ENCODE measurements around the gene CD46. TPM values are rescaled to one million over a fixed set of nuclear protein-coding genes. Genes with fewer than 3 reads are reported as not detected.
A peak's percentile ranks its signal among the peaks of the same experiment; 100 is the strongest.

Gene CD46
- total and polyA plus RNA-seq, 10 of the 15 experiments (the other 5 are each of a cell fraction or from before 2014, with no cell fraction given): 61.1 to 198 (median 81.4) TPM

- TF ChIP-seq NFYB (IDR thresholded peaks at IDR 0.05; ENCODE audit: insufficient read depth, low read depth, low read length) (peak; percentile 97), SMARCA5 (IDR thresholded peaks at IDR 0.05) (0 out of 2 replicates have a peak, but pooled peaks have one; percentile 51), EP300 (IDR thresholded peaks at IDR 0.05; ENCODE audit: borderline replicate concordance in 1 of 2, control insufficient read depth in 1 of 2, low read depth in 2 of 2, low read length in 2 of 2) (no peak), DPF2 (IDR thresholded peaks at IDR 0.05) (0 out of 2 replicates have a peak, but pooled peaks have one; percentile 17), IKZF1 (conservative IDR thresholded peaks at IDR 0.05) (peak; percentile 65; the same call in 1 of the 2 replicates), BCL3 (IDR thresholded peaks at IDR 0.05; ENCODE audit: borderline replicate concordance, insufficient read depth, low read depth, low read length, poor library complexity, severe bottlenecking) (no peak), ZNF274 (IDR thresholded peaks at IDR 0.05; ENCODE audit: insufficient read depth, insufficient read length) (no peak), FOXM1 (IDR thresholded peaks at IDR 0.05; ENCODE audit: low read depth, low read length) (no peak), PML (IDR thresholded peaks at IDR 0.05; ENCODE audit: low read length) (peak; percentile 69; the same call in 1 of the 2 replicates), SIN3A (IDR thresholded peaks at IDR 0.05; ENCODE audit: low read depth, low read length) (peak; percentile 72; the same call in 1 of the 2 replicates), TCF3 (IDR thresholded peaks at IDR 0.05; ENCODE audit: borderline replicate concordance, insufficient read depth, low read depth, low read length) (peak; percentile 66; the same call in 1 of the 2 replicates), ZZZ3 (IDR thresholded peaks at IDR 0.05; ENCODE audit: control insufficient read depth, insufficient read length, low read depth) (no peak), RAD51 (IDR thresholded peaks at IDR 0.05) (peak; percentile 55), ATF7 (IDR thresholded peaks at IDR 0.05; ENCODE audit: low read depth) (no peak), GATAD2B (conservative IDR thresholded peaks at IDR 0.05; ENCODE audit: low read depth) (peak; percentile 31; the same call in 1 of the 2 replicates), NKRF (conservative IDR thresholded peaks at IDR 0.05) (peak; percentile 55), ELK1 (IDR thresholded peaks at IDR 0.05; ENCODE audit: low read depth, low read length) (peak; percentile 62; the same call in 1 of the 2 replicates), HCFC1 (IDR thresholded peaks at IDR 0.05; ENCODE audit: low read length) (peak; percentile 38; the same call in 1 of the 2 replicates), IRF5 (IDR thresholded peaks at IDR 0.05; ENCODE audit: borderline replicate concordance) (no peak), HSF1 (IDR thresholded peaks at IDR 0.05; ENCODE audit: low read depth, low read length) (no peak), SREBF2 (IDR thresholded peaks at IDR 0.05; ENCODE audit: low read length) (no peak)
Observed at GRCh38 chr1:207751790-207752455, at the start of gene CD46 (continued).
